Mesodermal cell (in vitro differentiated cells): ENCODE results near the gene P4HA2.

Experiments
- H3K27ac ChIP-seq: 2 replicates; pipeline ENCODE4 v1.7.0; 2013; ENCODE audit warnings: mild to moderate bottlenecking, low read depth, low read length, moderate library complexity; ENCODE audit not compliant: severe bottlenecking
- H3K36me3 ChIP-seq: 2 replicates; pipeline ENCODE4 v1.7.1; 2013; ENCODE audit warnings: mild to moderate bottlenecking, low read length, moderate library complexity; ENCODE audit not compliant: control insufficient read depth, insufficient read depth
- H3K4me1 ChIP-seq: one replicate; pipeline ENCODE4 v1.7.1; 2013; ENCODE audit warnings: mild to moderate bottlenecking, low read length; ENCODE audit not compliant: insufficient read depth, control insufficient read depth, poor library complexity, severe bottlenecking
- H3K4me3 ChIP-seq: 2 replicates; pipeline ENCODE4 v1.7.0; 2013; ENCODE audit warnings: low read length, control low read depth, mild to moderate bottlenecking; ENCODE audit not compliant: insufficient read depth, poor library complexity, severe bottlenecking; ENCODE audit errors: extremely low read depth
- H3K9me3 ChIP-seq: 2 replicates; pipeline ENCODE4 v1.7.1; 2013; ENCODE audit warnings: mild to moderate bottlenecking, low read length, moderate library complexity; ENCODE audit not compliant: control insufficient read depth
- WGBS, 2 experiments: methylation state at CpG; one replicate each; pipeline ENCODE4 v1.1.5; 2013; ENCODE audit warnings: missing lambda C conversion rate in 2 of 2; ENCODE audit not compliant: insufficient coverage in 2 of 2; 5-methylcytosine and 5-hydroxymethylcytosine counted together

P4HA2 gene

DNA sequence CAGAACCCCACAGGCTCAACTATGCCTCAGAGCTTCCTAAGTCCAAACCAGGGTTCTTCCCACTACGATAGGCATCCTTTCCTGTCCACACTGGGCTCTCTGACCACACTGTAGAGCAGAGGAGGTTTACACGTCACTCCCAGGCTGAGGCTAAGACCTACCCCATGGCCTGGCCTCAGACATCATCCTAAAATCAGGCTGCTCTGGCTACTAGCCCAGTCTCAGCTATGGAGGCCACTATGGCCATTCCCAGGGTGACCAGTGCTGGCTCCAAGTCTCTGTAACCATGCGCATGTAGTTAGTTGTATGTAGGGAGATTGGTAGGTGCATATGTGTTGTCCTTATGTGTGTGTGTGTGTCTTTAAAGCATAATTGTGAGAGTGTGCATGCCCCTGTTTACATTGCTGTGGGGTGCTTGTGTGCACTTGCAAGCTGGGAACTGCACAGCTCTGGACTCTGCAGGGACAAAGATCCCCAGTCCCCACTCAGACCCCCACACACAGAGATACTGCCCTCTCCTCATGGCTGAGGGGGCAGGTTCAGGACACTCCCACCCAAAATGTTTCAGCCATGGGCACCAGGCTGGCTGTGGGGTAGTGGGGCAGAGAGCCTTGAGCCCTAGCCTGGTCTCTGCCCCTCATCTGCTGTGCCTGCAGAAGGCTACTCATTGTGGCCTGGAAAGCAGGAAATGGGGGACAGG lies 42.1 kb upstream of the P4HA2 start:
- Histone ChIP-seq H3K9me3 (no peaks in the 10 kb centered on the region), H3K36me3 (peaks cover 41% of the 10 kb centered on the region), H3K4me1 (peaks cover 18% of the 10 kb centered on the region), H3K4me3 (no peak overlapping the region), H3K27ac (no peak overlapping the region)
- 86 to 100% methylated on average over 3 of the region's 3 CpGs for whole genome bisulfite sequencing, 2 experiments

- 75 to 89% methylated on average over 2 to 3 of the region's 8 CpGs for WGBS, 2 experiments
- no peak overlapping the region for H3K27ac ChIP-seq
- H3K4me1 ChIP-seq: peaks cover 26% of the 10 kb centered on the region
- no peaks in the 10 kb centered on the region for H3K9me3 ChIP-seq
- peaks cover 41% of the 10 kb centered on the region for H3K36me3 ChIP-seq
- H3K4me3 ChIP-seq: no peak overlapping the region
These were observed 41.3 kb upstream of the P4HA2 start for GRCh38 chr5:132268769-132269551.

GRCh38 chr5:132267931-132268768 lies 40.5 kb upstream of the P4HA2 start:
- no peak overlapping the region for H3K4me3 ChIP-seq

GRCh38 chr5:132267166-132267739 lies 39.6 kb upstream of the P4HA2 start:
- H3K36me3 ChIP-seq: peaks cover 39% of the 10 kb centered on the region
- no peak overlapping the region for H3K27ac ChIP-seq
- H3K9me3 ChIP-seq: no peaks in the 10 kb centered on the region
- H3K4me3 ChIP-seq: no peak overlapping the region
- H3K4me1 ChIP-seq: peaks cover 34% of the 10 kb centered on the region

More at GRCh38 chr5:132267931-132268768, 40.5 kb upstream of the P4HA2 start:
- H3K9me3 ChIP-seq: no peaks in the 10 kb centered on the region
- 90 to 95% methylated on average over 2 of the region's 6 CpGs for WGBS, 2 experiments
- H3K27ac ChIP-seq: no peak overlapping the region
- H3K36me3 ChIP-seq: peaks cover 40% of the 10 kb centered on the region
- peaks cover 34% of the 10 kb centered on the region for H3K4me1 ChIP-seq

DNA sequence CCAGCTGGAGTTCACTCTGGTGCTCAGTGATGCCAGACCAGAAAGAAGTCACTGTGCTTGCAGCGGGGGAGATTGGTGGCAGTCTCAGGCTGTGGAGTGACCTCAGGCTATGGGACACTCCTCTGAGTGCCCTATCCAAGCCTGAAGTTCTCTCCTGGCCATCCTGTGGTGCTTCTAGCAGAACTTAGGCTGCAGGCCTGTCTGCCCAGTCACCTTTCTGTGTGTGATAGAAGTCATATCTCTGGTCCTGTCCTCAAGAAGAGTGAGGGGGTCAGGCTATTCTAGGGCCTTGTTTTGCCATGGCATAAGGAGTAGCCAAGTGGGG lies 39.1 kb upstream of the P4HA2 start:
- peaks cover 34% of the 10 kb centered on the region for H3K4me1 ChIP-seq
- H3K27ac ChIP-seq: no peak overlapping the region
- H3K4me3 ChIP-seq: no peak overlapping the region
- H3K9me3 ChIP-seq: no peaks in the 10 kb centered on the region
- WGBS, 2 experiments: 100% methylated on average over 1 of the region's 1 CpG
- peaks cover 40% of the 10 kb centered on the region for H3K36me3 ChIP-seq

DNA sequence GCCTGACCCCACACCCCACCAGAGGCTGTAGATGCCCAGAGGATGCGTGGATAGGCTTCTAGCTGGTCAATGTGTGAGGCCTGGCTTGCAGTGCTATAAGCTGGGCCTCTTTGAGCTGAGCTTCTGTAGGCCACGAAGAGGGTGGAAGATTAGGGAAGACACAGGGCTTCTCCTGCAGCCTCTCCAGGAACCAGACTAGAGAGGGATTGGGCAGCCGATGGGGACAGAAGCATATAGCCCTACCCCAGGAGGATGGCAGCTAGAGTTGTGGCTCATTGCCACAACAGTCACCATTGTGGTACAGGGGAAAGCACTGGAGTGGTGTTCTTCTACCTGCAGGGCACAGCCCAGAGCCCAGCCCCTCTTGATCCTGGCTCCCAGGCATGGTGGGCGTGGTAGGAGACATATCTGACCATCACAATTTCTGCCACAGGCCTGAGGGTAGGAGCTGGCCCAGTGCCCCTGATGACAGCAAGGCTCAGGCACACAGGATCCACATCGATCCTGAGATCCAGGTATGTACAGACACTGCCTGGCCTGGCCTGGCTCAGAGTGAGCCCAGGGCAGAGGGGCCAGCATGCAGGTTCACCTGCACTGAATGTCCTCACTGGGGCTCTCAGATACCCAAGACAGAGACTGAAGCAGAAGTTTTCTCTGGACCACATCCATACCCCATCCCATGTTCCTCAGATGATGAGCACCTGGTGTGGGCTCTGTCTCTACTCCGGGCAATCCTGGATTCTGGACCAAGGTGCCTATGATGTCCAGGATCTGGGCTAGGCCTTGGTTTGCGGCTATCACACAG lies 38.6 kb upstream of the P4HA2 start:
- H3K27ac ChIP-seq: peak overlapping the region; percentile 95
- H3K36me3 ChIP-seq: peaks cover 37% of the 10 kb centered on the region

GRCh38 chr5:132265336-132266030 lies 37.8 kb upstream of the P4HA2 start:
- Histone ChIP-seq H3K4me3 (no peak overlapping the region), H3K36me3 (peaks cover 36% of the 10 kb centered on the region), H3K9me3 (no peaks in the 10 kb centered on the region), H3K4me1 (peaks cover 40% of the 10 kb centered on the region), H3K27ac (peak overlapping the region; percentile 95)
- WGBS, 2 experiments: 54 to 60% methylated on average over 3 to 5 of the region's 8 CpGs

More for the DNA sequence above, 38.6 kb upstream of the P4HA2 start:
- Histone ChIP-seq H3K4me1 (peaks cover 34% of the 10 kb centered on the region), H3K9me3 (no peaks in the 10 kb centered on the region), H3K4me3 (no peak overlapping the region)
- WGBS, 2 experiments: 87 to 97% methylated on average over 6 to 7 of the region's 7 CpGs

GRCh38 chr5:132264546-132265335 lies 37.1 kb upstream of the P4HA2 start:
- Histone ChIP-seq H3K36me3 (peaks cover 36% of the 10 kb centered on the region), H3K9me3 (no peaks in the 10 kb centered on the region), H3K4me1 (peaks cover 47% of the 10 kb centered on the region), H3K27ac (peak overlapping the region; percentile 95), H3K4me3 (no peak overlapping the region)
- 85 to 91% methylated on average over 2 to 3 of the region's 4 CpGs for WGBS, 2 experiments

- Histone ChIP-seq H3K9me3 (no peaks in the 10 kb centered on the region), H3K27ac (peak overlapping the region; percentile 95), H3K36me3 (peaks cover 34% of the 10 kb centered on the region), H3K4me1 (peaks cover 57% of the 10 kb centered on the region), H3K4me3 (no peak overlapping the region)
- WGBS, 2 experiments: 81 to 86% methylated on average over 3 to 4 of the region's 7 CpGs
These were observed 36.1 kb upstream of the P4HA2 start for GRCh38 chr5:132263548-132264261.
